HEK293 (cell line): ENCODE results near the gene LACTBL1.

Source experiments
- CTCF ChIA-PET: fragments of 350-600 bp; formaldehyde crosslinking; extraction: SDS; loops from one replicate; lab custom pipeline; 2021; ENCODE audit warnings: antibody characterized with exemption; lab: Yijun Ruan, JAX
- POLR2A ChIA-PET: fragments of 300-600 bp; formaldehyde crosslinking; extraction: SDS; loops from one replicate; lab custom pipeline; 2020; ENCODE audit warnings: antibody characterized with exemption, inconsistent platforms; lab: Yijun Ruan, JAX
- H3K27ac ChIP-seq: fragments of 200-500 bp; sonication (Bioruptor generic); 2 replicates; pipeline ENCODE4 v1.5.1; 2014; ENCODE audit warnings: low read depth, low read length, control low read depth, inconsistent platforms; ENCODE audit errors: extremely low read depth
- H3K36me3 ChIP-seq, 2 experiments: fragments of 200-500 bp in 1 of 2; sonication (Bioruptor generic) in 1 of 2; 1 replicate in 1 of 2; 2 replicates in 1 of 2; pipeline ENCODE4 v1.5.1; 2014 to 2017; ENCODE audit warnings: inconsistent platforms in 2 of 2, low read length in 2 of 2; ENCODE audit not compliant: control insufficient read depth in 2 of 2, insufficient read depth in 1 of 2
- H3K4me1 ChIP-seq: fragments of 200-500 bp; sonication (Bioruptor generic); 2 replicates; pipeline ENCODE4 v1.5.1; 2014; ENCODE audit warnings: mild to moderate bottlenecking, low read length, inconsistent platforms; ENCODE audit not compliant: control insufficient read depth, insufficient read depth
- H3K4me3 ChIP-seq: 2 replicates; pipeline ENCODE4 v1.5.1; 2011; ENCODE audit warnings: low read depth, mild to moderate bottlenecking, control low read depth, low read length, moderate library complexity
- H3K9me3 ChIP-seq: fragments of 200-500 bp; sonication (Bioruptor generic); 2 replicates; pipeline ENCODE4 v1.5.1; 2014; ENCODE audit warnings: low read depth, low read length, inconsistent platforms; ENCODE audit not compliant: control insufficient read depth, insufficient read depth
- GLIS2 ChIP-seq: fragments of 450-650 bp; formaldehyde crosslinking; IDR thresholded peaks from 2 replicates; pipeline ENCODE4 v1.5.1; 2016; ENCODE audit warnings: missing biosample characterization, missing genetic modification characterization
- INSM2 ChIP-seq: fragments of 450-650 bp; formaldehyde crosslinking; IDR thresholded peaks from 2 replicates; pipeline ENCODE4 v1.5.1; 2016; ENCODE audit warnings: missing biosample characterization, missing genetic modification characterization
- KLF9 ChIP-seq: fragments of 450-650 bp; formaldehyde crosslinking; IDR thresholded peaks from 2 replicates; pipeline ENCODE4 v1.5.1; 2016; ENCODE audit warnings: missing biosample characterization, missing genetic modification characterization, low read depth
- PATZ1 ChIP-seq: fragments of 450-650 bp; formaldehyde crosslinking; IDR thresholded peaks from 2 replicates; pipeline ENCODE4 v1.5.1; 2016; ENCODE audit warnings: missing biosample characterization, missing genetic modification characterization
- PRDM1 ChIP-seq: fragments of 450-650 bp; formaldehyde crosslinking; IDR thresholded peaks from 2 replicates; pipeline ENCODE4; 2016; ENCODE audit warnings: missing biosample characterization, missing genetic modification characterization
- ZBTB1 ChIP-seq: fragments of 450-650 bp; formaldehyde crosslinking; IDR thresholded peaks from 2 replicates; pipeline ENCODE4 v1.5.1; 2016; ENCODE audit warnings: missing biosample characterization, missing genetic modification characterization
- ZBTB17 ChIP-seq: fragments of 450-650 bp; formaldehyde crosslinking; IDR thresholded peaks from 2 replicates; pipeline ENCODE4 v1.5.1; 2016; ENCODE audit warnings: missing biosample characterization, missing genetic modification characterization
- ZBTB21 ChIP-seq: fragments of 450-650 bp; formaldehyde crosslinking; IDR thresholded peaks from 2 replicates; pipeline ENCODE4 v1.5.1; 2017; ENCODE audit warnings: missing biosample characterization, missing genetic modification characterization
- ZBTB7A ChIP-seq: fragments of 450-650 bp; formaldehyde crosslinking; IDR thresholded peaks from 2 replicates; pipeline ENCODE4 v1.5.1; 2016; ENCODE audit warnings: low read depth, missing biosample characterization, missing genetic modification characterization
- ZNF114 ChIP-seq: fragments of 450-650 bp; formaldehyde crosslinking; IDR thresholded peaks from 2 replicates; pipeline ENCODE4 v1.5.0; 2017; ENCODE audit warnings: missing biosample characterization, missing genetic modification characterization
- ZNF16 ChIP-seq: fragments of 450-650 bp; formaldehyde crosslinking; IDR thresholded peaks from 2 replicates; pipeline ENCODE4 v1.5.1; 2016; ENCODE audit warnings: low read depth, missing biosample characterization, missing genetic modification characterization
- ZNF174 ChIP-seq: fragments of 450-650 bp; formaldehyde crosslinking; IDR thresholded peaks from 2 replicates; pipeline ENCODE4 v1.5.0; 2017; ENCODE audit warnings: missing biosample characterization, mild to moderate bottlenecking, missing genetic modification characterization
- ZNF202 ChIP-seq: fragments of 450-650 bp; formaldehyde crosslinking; IDR thresholded peaks from 2 replicates; pipeline ENCODE4 v1.5.1; 2016; ENCODE audit warnings: missing biosample characterization, missing genetic modification characterization, borderline replicate concordance
- ZNF23 ChIP-seq: fragments of 450-650 bp; formaldehyde crosslinking; IDR thresholded peaks from 2 replicates; pipeline ENCODE4 v1.5.1; 2016; ENCODE audit warnings: missing biosample characterization, missing genetic modification characterization, borderline replicate concordance
- ZNF280D ChIP-seq: fragments of 450-650 bp; formaldehyde crosslinking; IDR thresholded peaks from 2 replicates; pipeline ENCODE4 v1.5.1; 2016; ENCODE audit warnings: missing biosample characterization, missing genetic modification characterization
- ZNF354C ChIP-seq: fragments of 450-650 bp; formaldehyde crosslinking; IDR thresholded peaks from 2 replicates; pipeline ENCODE4 v1.5.1; 2016; ENCODE audit warnings: missing biosample characterization, missing genetic modification characterization, low read depth, borderline replicate concordance
- ZNF449 ChIP-seq: fragments of 450-650 bp; formaldehyde crosslinking; IDR thresholded peaks from 2 replicates; pipeline ENCODE4 v1.5.1; 2017; ENCODE audit warnings: missing biosample characterization, mild to moderate bottlenecking, missing genetic modification characterization, moderate library complexity
- ZNF488 ChIP-seq: fragments of 450-650 bp; formaldehyde crosslinking; IDR thresholded peaks from 2 replicates; pipeline ENCODE4 v1.5.1; 2016; ENCODE audit warnings: missing biosample characterization, missing genetic modification characterization
- ZNF501 ChIP-seq: fragments of 450-650 bp; formaldehyde crosslinking; IDR thresholded peaks from 2 replicates; pipeline ENCODE4 v1.5.1; 2016; ENCODE audit warnings: missing biosample characterization, missing genetic modification characterization
- ZNF529 ChIP-seq: fragments of 450-650 bp; formaldehyde crosslinking; IDR thresholded peaks from 2 replicates; pipeline ENCODE4 v1.5.1; 2017; ENCODE audit warnings: missing genetic modification characterization, missing biosample characterization; ENCODE audit not compliant: insufficient replicate concordance
- ZNF561 ChIP-seq: fragments of 450-650 bp; IDR thresholded peaks from 2 replicates; pipeline ENCODE4 v1.5.1; 2018; ENCODE audit warnings: missing biosample characterization, missing genetic modification characterization, borderline replicate concordance
- ZNF660 ChIP-seq: fragments of 450-650 bp; IDR thresholded peaks from 2 replicates; pipeline ENCODE4 v1.5.1; 2018; ENCODE audit warnings: missing biosample characterization, mild to moderate bottlenecking, missing genetic modification characterization
- ZNF837 ChIP-seq: fragments of 450-650 bp; formaldehyde crosslinking; IDR thresholded peaks from 2 replicates; pipeline ENCODE4 v1.5.1; 2016; ENCODE audit warnings: missing biosample characterization, missing genetic modification characterization
- ZSCAN4 ChIP-seq: fragments of 450-650 bp; formaldehyde crosslinking; IDR thresholded peaks from 2 replicates; pipeline ENCODE4 v1.5.1; 2017; ENCODE audit warnings: missing biosample characterization, missing genetic modification characterization
- ZXDB ChIP-seq: fragments of 450-650 bp; formaldehyde crosslinking; IDR thresholded peaks from 2 replicates; pipeline ENCODE4 v1.5.1; 2016; ENCODE audit warnings: missing biosample characterization, missing genetic modification characterization

Gene LACTBL1

GRCh38 chr1:23019863-23020625 lies 47.4 kb upstream of the LACTBL1 start:
- Histone ChIP-seq H3K36me3 (no peaks in the 10 kb centered on the region), H3K4me1 (no peaks in the 10 kb centered on the region), H3K4me3 (peak overlapping the region; percentile 85), H3K9me3 (no peaks in the 10 kb centered on the region), H3K27ac (peak overlapping the region; percentile 83)
- ChIA-PET POLR2A (interaction anchor here (1.7 kb wide), 1 partner anchor 158 kb away, joined by 4 read pairs; no protein-coding TSS in a partner anchor), CTCF (interaction anchor here (0.7 to 1.2 kb wide), 2 partner anchors 29 to 164 kb away, joined by 3 to 5 read pairs; no protein-coding TSS in a partner anchor)
- TF ChIP-seq ZBTB1 (no peak), ZNF660 (tag by site-specific recombination) (no peak), ZNF501 (tag by site-specific recombination) (no peak), GLIS2 (peak; percentile 75), ZBTB7A (peak; percentile 41; the same call in 1 of the 2 replicates), ZNF529 (tag by site-specific recombination) (no peak), ZNF280D (tag by site-specific recombination) (no peak), ZNF114 (no peak), ZXDB (tag by site-specific recombination) (0 out of 2 replicates have a peak, but pooled peaks have one; percentile 26), ZBTB21 (tag by site-specific recombination) (no peak), ZNF202 (tag by site-specific recombination) (no peak), ZNF354C (tag by site-specific recombination) (no peak), ZNF174 (tag by site-specific recombination) (no peak), ZSCAN4 (tag by site-specific recombination) (no peak), ZNF23 (no peak), ZNF449 (no peak; the same call in 1 of the 2 replicates), INSM2 (tag by site-specific recombination) (no peak), PRDM1 (tag by site-specific recombination) (no peak), ZBTB17 (peak; percentile 33; the same call in 1 of the 2 replicates), KLF9 (tag by site-specific recombination) (peak; percentile 10; the same call in 1 of the 2 replicates), ZNF837 (tag by site-specific recombination) (no peak), ZNF561 (tag by site-specific recombination) (no peak), ZNF16 (tag by site-specific recombination) (no peak), PATZ1 (tag by site-specific recombination) (peak; percentile 19; the same call in 1 of the 2 replicates), ZNF488 (tag by site-specific recombination) (no peak)
